Measurements from ENCODE around the gene ACAD10. TPM values are rescaled to one million over a fixed set of nuclear protein-coding genes. Genes with fewer than 3 reads are reported as not detected.

ACAD10 gene
- total RNA-seq, 4 donors from 2014 or later: 58.5 to 102 (median 80.6) TPM

DNA sequence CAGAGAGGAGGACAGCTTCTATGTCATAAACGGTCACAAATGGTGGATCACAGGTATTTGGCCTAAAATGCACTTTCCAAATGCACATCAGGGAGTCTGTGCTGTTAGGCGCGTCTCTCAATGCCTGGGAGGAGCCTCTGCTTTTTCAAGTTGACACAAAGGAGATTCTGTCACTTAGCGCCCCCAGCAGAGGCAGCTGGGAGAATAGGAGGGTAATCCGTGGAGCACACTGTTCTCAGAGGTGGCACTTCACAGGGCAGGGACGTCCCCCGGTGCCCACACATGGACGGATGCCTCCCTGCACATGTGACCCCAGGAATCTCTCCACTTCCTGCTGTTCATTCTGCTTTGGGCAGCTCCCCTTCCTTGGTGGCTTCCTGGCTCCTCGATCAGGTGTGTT, 61.5 kb downstream of the ACAD10 start:
- peaks cover 0 to 5% (median 0%) of the 10 kb centered on the region in 4 donors for H3K4me1 ChIP-seq
- DNase-seq: no peak
- no peak overlapping the region for H3K27ac ChIP-seq
- peaks cover 0 to 61% (median 0%) of the 10 kb centered on the region in 3 donors for H3K36me3 ChIP-seq
- H3K27me3 ChIP-seq: no peaks in the 10 kb centered on the region
- no peak for TF ChIP-seq POLR2A (IDR thresholded peaks at IDR 0.05)
- TF ChIP-seq, protein P1, sequence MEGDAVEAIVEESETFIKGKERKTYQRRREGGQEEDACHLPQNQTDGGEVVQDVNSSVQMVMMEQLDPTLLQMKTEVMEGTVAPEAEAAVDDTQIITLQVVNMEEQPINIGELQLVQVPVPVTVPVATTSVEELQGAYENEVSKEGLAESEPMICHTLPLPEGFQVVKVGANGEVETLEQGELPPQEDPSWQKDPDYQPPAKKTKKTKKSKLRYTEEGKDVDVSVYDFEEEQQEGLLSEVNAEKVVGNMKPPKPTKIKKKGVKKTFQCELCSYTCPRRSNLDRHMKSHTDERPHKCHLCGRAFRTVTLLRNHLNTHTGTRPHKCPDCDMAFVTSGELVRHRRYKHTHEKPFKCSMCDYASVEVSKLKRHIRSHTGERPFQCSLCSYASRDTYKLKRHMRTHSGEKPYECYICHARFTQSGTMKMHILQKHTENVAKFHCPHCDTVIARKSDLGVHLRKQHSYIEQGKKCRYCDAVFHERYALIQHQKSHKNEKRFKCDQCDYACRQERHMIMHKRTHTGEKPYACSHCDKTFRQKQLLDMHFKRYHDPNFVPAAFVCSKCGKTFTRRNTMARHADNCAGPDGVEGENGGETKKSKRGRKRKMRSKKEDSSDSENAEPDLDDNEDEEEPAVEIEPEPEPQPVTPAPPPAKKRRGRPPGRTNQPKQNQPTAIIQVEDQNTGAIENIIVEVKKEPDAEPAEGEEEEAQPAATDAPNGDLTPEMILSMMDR (IDR thresholded peaks at IDR 0.05): no peak
- no peaks in the 10 kb centered on the region for H3K9me3 ChIP-seq
- no peak overlapping the region for H3K4me3 ChIP-seq

DNA sequence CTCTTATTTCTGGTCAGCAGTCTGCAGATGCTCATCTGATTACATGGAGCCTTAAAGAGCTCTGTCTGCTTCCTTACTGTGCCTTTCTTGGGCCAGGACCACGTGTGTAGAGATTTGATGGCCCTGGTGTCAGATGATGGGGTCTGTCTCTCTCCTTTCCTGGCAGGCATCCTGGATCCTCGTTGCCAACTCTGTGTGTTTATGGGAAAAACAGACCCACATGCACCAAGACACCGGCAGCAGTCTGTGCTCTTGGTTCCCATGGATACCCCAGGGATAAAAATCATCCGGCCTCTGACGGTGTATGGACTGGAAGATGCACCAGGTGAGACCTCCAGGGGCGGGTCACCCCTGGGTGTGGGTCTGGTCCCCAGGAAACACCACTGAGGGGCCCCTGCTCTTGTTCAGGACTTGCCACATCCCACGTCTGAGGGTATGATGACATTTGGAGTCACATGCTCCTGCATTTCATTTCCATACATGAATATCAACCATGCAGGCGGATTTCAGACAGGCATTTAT, 62.4 kb downstream of the ACAD10 start:
- no peak for DNase-seq
- TF ChIP-seq, protein P1 (IDR thresholded peaks at IDR 0.05): no peak
- TF ChIP-seq POLR2A (IDR thresholded peaks at IDR 0.05): no peak
- no peaks in the 10 kb centered on the region for H3K9me3 ChIP-seq
- no peaks in the 10 kb centered on the region for H3K27me3 ChIP-seq
- H3K4me1 ChIP-seq: peaks cover 0 to 5% (median 0%) of the 10 kb centered on the region in 4 donors
- H3K27ac ChIP-seq: no peak overlapping the region
- H3K4me3 ChIP-seq: no peak overlapping the region
- H3K36me3 ChIP-seq: peaks cover 0 to 61% (median 0%) of the 10 kb centered on the region in 3 donors

DNA sequence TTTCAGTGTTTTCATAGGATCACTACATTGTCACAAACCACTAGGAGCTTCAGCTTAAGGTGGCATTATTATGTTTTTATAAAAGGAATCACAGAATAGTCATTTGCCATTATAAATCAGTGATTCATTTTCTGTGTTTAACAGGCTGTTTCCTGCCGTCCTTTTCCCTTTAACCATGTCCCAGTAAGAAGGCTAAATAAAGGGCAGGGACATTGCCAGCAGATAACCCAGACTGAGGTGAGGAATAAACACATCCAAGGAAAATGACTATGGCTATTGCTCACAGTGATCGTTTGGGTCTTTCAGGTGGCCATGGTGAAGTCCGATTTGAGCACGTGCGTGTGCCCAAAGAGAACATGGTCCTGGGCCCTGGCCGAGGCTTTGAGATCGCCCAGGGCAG, 63.0 kb downstream of the ACAD10 start:
- peaks cover 0 to 67% (median 0%) of the 10 kb centered on the region in 3 donors for H3K36me3 ChIP-seq
- H3K27me3 ChIP-seq: no peaks in the 10 kb centered on the region
- peaks cover 0 to 5% (median 0%) of the 10 kb centered on the region in 4 donors for H3K4me1 ChIP-seq
- no peaks in the 10 kb centered on the region for H3K9me3 ChIP-seq
- H3K27ac ChIP-seq: no peak overlapping the region
- no peak overlapping the region for H3K4me3 ChIP-seq
- TF ChIP-seq, protein P1 (IDR thresholded peaks at IDR 0.05): no peak
- TF ChIP-seq POLR2A (IDR thresholded peaks at IDR 0.05): no peak
- no peak for DNase-seq

DNA sequence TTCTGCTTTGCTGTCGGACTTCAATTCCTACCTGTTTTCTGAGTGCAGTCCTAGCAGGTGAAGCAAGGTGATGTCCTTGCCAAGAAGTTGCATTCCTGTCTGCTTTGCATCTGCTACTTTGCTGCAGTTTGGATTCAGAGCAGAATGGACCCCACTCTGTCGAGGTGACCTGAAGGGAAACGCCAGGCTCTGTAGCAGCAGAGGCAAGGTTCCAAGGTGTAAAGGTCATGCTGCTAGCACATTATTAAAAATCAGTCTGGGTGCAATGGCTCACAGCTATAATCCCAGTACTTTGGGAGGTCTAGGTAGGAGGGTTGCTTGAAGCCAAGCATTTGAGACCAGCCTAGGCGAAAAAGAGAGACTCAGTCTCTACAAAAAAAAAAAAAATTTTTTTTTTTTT, 63.5 kb downstream of the ACAD10 start:
- Histone ChIP-seq H3K27ac (no peak overlapping the region), H3K4me1 (peaks cover 0 to 5% (median 0%) of the 10 kb centered on the region in 4 donors), H3K4me3 (no peak overlapping the region), H3K27me3 (no peaks in the 10 kb centered on the region), H3K9me3 (no peaks in the 10 kb centered on the region), H3K36me3 (peaks cover 0 to 68% (median 0%) of the 10 kb centered on the region in 3 donors)
- no peak for DNase-seq
- TF ChIP-seq, protein P1 (IDR thresholded peaks at IDR 0.05): no peak
- TF ChIP-seq POLR2A (IDR thresholded peaks at IDR 0.05): no peak

DNA sequence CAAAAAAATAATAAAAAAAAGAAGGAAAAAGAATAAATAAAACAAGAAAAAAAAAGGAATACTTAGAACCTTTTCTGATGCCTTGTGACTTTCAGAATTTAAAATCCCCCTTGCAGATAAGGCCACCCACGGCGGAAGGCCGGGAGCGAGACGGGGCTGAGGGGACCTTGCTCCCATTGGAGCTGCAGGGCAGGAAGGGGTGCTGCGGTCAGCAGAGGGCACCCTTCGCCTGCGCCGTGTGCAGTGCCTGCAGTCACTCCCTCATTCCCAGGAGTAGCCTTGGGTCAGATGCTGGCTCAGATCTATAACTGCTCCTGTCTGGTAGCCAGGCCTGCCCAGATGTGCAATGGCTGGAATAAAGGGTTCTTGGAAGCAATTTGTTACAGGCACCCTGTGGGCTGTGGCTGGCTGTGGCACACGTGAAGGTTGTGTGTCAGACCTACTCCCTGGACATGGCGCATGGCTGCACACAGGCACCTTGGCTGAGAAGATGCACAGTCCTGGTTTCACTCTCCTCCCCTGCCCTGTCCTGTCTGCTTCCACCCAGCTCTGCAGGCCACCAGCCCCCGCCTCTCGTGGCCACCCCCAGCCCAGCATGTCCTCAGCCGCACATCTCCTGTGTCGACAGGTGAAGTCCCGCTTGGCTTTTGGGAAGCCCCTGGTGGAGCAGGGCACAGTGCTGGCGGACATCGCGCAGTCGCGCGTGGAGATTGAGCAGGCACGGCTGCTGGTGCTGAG, 67.5 kb downstream of the ACAD10 start:
- TF ChIP-seq POLR2A (IDR thresholded peaks at IDR 0.05): no peak
- TF ChIP-seq, protein P1 (IDR thresholded peaks at IDR 0.05): peak; percentile 37 to 91 (median 76)
- no peak overlapping the region for H3K27ac ChIP-seq
- no peaks in the 10 kb centered on the region for H3K27me3 ChIP-seq
- DNase-seq: peak in 2 of 3 donors; percentile 78 to 82
- H3K4me3 ChIP-seq: no peak overlapping the region
- peaks cover 0 to 62% (median 0%) of the 10 kb centered on the region in 3 donors for H3K36me3 ChIP-seq
- H3K9me3 ChIP-seq: no peaks in the 10 kb centered on the region
- H3K4me1 ChIP-seq: peaks cover 0 to 14% (median 11%) of the 10 kb centered on the region in 4 donors

Data from Peyer's patch (tissue), 4 donors.